WI38 (cell line): ENCODE data around the gene FGFBP3.

Experiments used
- H3K4me3 ChIP-seq: 2 replicates; pipeline ENCODE4 v1.5.1; 2011; ENCODE audit warnings: low read depth, mild to moderate bottlenecking, control low read depth, low read length
- CTCF ChIP-seq: IDR thresholded peaks from 2 replicates; pipeline ENCODE4 v1.5.1; 2012; ENCODE audit warnings: low read depth, mild to moderate bottlenecking, control low read depth, low read length

FGFBP3 gene

GRCh38 chr10:91923371-91924211, 14.3 kb upstream of the FGFBP3 start, which contains the start of gene BTAF1:
BTAF1 (plus strand) TSS chr10:91923770; CDS start chr10:91924077, 307 bp downstream.
- peak within 1 kb of the TSS; percentile 96 for H3K4me3 ChIP-seq
- TF ChIP-seq CTCF: no peak

GRCh38 chr10:91919651-91920050, 10.4 kb upstream of the FGFBP3 start:
- no peak overlapping the region for H3K4me3 ChIP-seq
- TF ChIP-seq CTCF: no peak

- TF ChIP-seq CTCF: no peak
- H3K4me3 ChIP-seq: no peak overlapping the region
Measured at GRCh38 chr10:91910467-91910866, 1.2 kb upstream of the FGFBP3 start.

- TF ChIP-seq CTCF: no peak
- peak overlapping the region; percentile 72 for H3K4me3 ChIP-seq
Measured at GRCh38 chr10:91908337-91909116, 759 bp downstream of the FGFBP3 start.

GRCh38 chr10:91907914-91908336, 1.4 kb downstream of the FGFBP3 start:
- H3K4me3 ChIP-seq: peak overlapping the region; percentile 72
- no peak for TF ChIP-seq CTCF

- no peak overlapping the region for H3K4me3 ChIP-seq
- no peak for TF ChIP-seq CTCF
Measured at GRCh38 chr10:91907033-91907594, 2.2 kb downstream of the FGFBP3 start.
